HCT116 (cell line): ENCODE results near the gene TMEM101. TPM values are rescaled to one million over a fixed set of nuclear protein-coding genes. Genes with fewer than 3 reads are reported as not detected.

Experiments used
- ATAC-seq: fragments of 200-7000 bp; cut with Tn5 transposase; 2 replicates; pipeline ENCODE4 v1.9.1; 2020; ENCODE audit warnings: mild to moderate bottlenecking, moderate library complexity
- BruUV-seq: library from RNA; stranded (reverse); fragments of 400-500 nt; replicated peaks from 2 replicates; lab custom pipeline; 2021; lab: Mats Ljungman, UMichigan
- CTCF ChIA-PET: fragments of 300-600 bp; sonication (Branson Sonifier 250); formaldehyde crosslinking; loops from one replicate; lab custom pipeline; 2021; ENCODE audit warnings: antibody characterized with exemption; lab: Charles Lee
- POLR2A ChIA-PET: fragments of 300-600, 350-600 bp; sonication (Branson Sonifier 250); formaldehyde crosslinking; loops from one replicate; lab custom pipeline; 2021; ENCODE audit warnings: antibody characterized with exemption; lab: Charles Lee
- RAD21 ChIA-PET, 2 experiments: fragments of 300-600 bp; sonication (Branson Sonifier 250); formaldehyde crosslinking; loops; one replicate each; lab custom pipeline; 2023; ENCODE audit warnings: low total read pairs in 2 of 2; ENCODE audit not compliant: uncharacterized antibody in 2 of 2, unreplicated experiment in 2 of 2, low non-redundant PET in 1 of 2; lab: Charles Lee
- DNase-seq: peaks from one replicate; pipeline ENCODE4 v3.0.0-alpha.2; 2010; ENCODE audit warnings: low read depth, low spot score
- H2AFZ ChIP-seq: fragments of 200-600 bp; shearing (Covaris generic), sonication (generic); 2 replicates; pipeline ENCODE4 v1.6.1; 2017; ENCODE audit warnings: low read depth, mixed run types, mixed read lengths, antibody characterized with exemption, low read length; ENCODE audit not compliant: poor library complexity, severe bottlenecking
- H3K27ac ChIP-seq: 2 replicates; pipeline ENCODE4 v1.5.1; 2012; ENCODE audit warnings: low read depth, low read length
- H3K27me3 ChIP-seq: fragments of 200-600 bp; sonication (generic); 2 replicates; pipeline ENCODE4 v1.6.1; 2016; ENCODE audit warnings: mixed run types, low read length, mixed read lengths; ENCODE audit not compliant: insufficient read depth
- H3K36me3 ChIP-seq, 2 experiments: fragments of 200-500 bp in 1 of 2; fragments of 200-600 bp in 1 of 2; sonication (Bioruptor generic) in 1 of 2; sonication (generic) in 1 of 2; 2 replicates each; pipeline versions ENCODE4 v1.5.1 to v1.6.1; 2014 to 2016; ENCODE audit warnings: low read length in 2 of 2, inconsistent platforms in 1 of 2, mixed read lengths in 1 of 2, mixed run types in 1 of 2; ENCODE audit not compliant: insufficient read depth in 2 of 2, control insufficient read depth in 1 of 2
- H3K4me1 ChIP-seq, 2 experiments: fragments of 200-600 bp in 1 of 2; sonication (generic) in 1 of 2; 2 replicates each; pipeline versions ENCODE4 v1.5.1 to v1.6.1; 2012 to 2017; ENCODE audit warnings: low read length in 2 of 2, inconsistent platforms in 1 of 2, mild to moderate bottlenecking in 1 of 2, mixed read lengths in 1 of 2, mixed run types in 1 of 2, moderate library complexity in 1 of 2; ENCODE audit not compliant: insufficient read depth in 2 of 2, control insufficient read depth in 1 of 2
- H3K4me2 ChIP-seq: fragments of 200-600 bp; sonication (generic); 2 replicates; pipeline ENCODE4 v1.6.1; 2017; ENCODE audit warnings: mixed run types, low read length, mixed read lengths
- H3K4me3 ChIP-seq, 2 experiments: fragments of 200-600 bp in 1 of 2; sonication (generic) in 1 of 2; replicated peaks in 1 of 2; 2 replicates each; pipeline ENCODE4 v1.5.1; 2011 to 2016; ENCODE audit warnings: low read length in 2 of 2, control low read depth in 1 of 2, low read depth in 1 of 2, mild to moderate bottlenecking in 1 of 2, mixed read lengths in 1 of 2, mixed run types in 1 of 2
- H3K79me2 ChIP-seq: fragments of 200-600 bp; sonication (generic); 2 replicates; pipeline ENCODE4 v1.6.1; 2017; ENCODE audit warnings: mild to moderate bottlenecking, mixed run types, low read length, moderate library complexity, mixed read lengths; ENCODE audit not compliant: insufficient read depth
- H3K9ac ChIP-seq: fragments of 200-600 bp; sonication (generic); 2 replicates; pipeline ENCODE4 v1.6.1; 2016; ENCODE audit warnings: low read length, mixed read lengths
- H3K9me2 ChIP-seq: fragments of 200-600 bp; sonication (generic), shearing (Covaris generic); 2 replicates; pipeline ENCODE4 v1.6.1; 2017; ENCODE audit warnings: mixed run types, mild to moderate bottlenecking, moderate library complexity; ENCODE audit not compliant: insufficient read depth
- H3K9me3 ChIP-seq, 2 experiments: fragments of 200-500 bp in 1 of 2; fragments of 200-600 bp in 1 of 2; sonication (Bioruptor generic) in 1 of 2; sonication (generic) in 1 of 2; 2 replicates each; pipeline ENCODE4 v1.6.1; 2014 to 2017; ENCODE audit warnings: low read length in 2 of 2, mixed read lengths in 2 of 2, inconsistent platforms in 1 of 2, low read depth in 1 of 2, mild to moderate bottlenecking in 1 of 2, mixed run types in 1 of 2, moderate library complexity in 1 of 2; ENCODE audit not compliant: control insufficient read depth in 1 of 2, insufficient read depth in 1 of 2
- H4K20me1 ChIP-seq: fragments of 200-600 bp; sonication (generic), shearing (Covaris generic); 2 replicates; pipeline ENCODE4 v1.6.1; 2017; ENCODE audit warnings: mixed run types, mild to moderate bottlenecking, moderate library complexity; ENCODE audit not compliant: insufficient read depth
- ATF3 ChIP-seq: IDR thresholded peaks from 2 replicates; pipeline ENCODE4 v1.6.1; 2012
- CBX3 ChIP-seq: IDR thresholded peaks from 2 replicates; pipeline ENCODE4 v1.6.1; 2012; ENCODE audit warnings: low read depth
- CEBPB ChIP-seq: IDR thresholded peaks from 2 replicates; pipeline ENCODE4 v1.6.1; 2012; ENCODE audit warnings: low read depth
- CTCF ChIP-seq, 3 experiments: fragments of 200-600 bp in 1 of 3; sonication (generic) in 1 of 3; IDR thresholded peaks in 2 of 3; conservative IDR thresholded peaks in 1 of 3; 2 replicates each; pipeline ENCODE4 v1.5.1; 2012 to 2017; ENCODE audit warnings: low read depth in 2 of 3, low read length in 2 of 3, antibody characterized with exemption in 1 of 3, borderline replicate concordance in 1 of 3, control low read depth in 1 of 3, mild to moderate bottlenecking in 1 of 3, mixed read lengths in 1 of 3, mixed run types in 1 of 3, moderate library complexity in 1 of 3; ENCODE audit not compliant: insufficient read depth in 1 of 3
- EGR1 ChIP-seq: IDR thresholded peaks from 2 replicates; pipeline ENCODE4 v1.6.1; 2012; ENCODE audit warnings: low read depth
- EZH2 ChIP-seq: fragments of 200-600 bp; sonication (generic); IDR thresholded peaks from 2 replicates; pipeline ENCODE4 v1.6.1; 2017; ENCODE audit warnings: antibody characterized with exemption, mixed run types
- EZH2phosphoT487 ChIP-seq: fragments of 200-600 bp; IDR thresholded peaks from 2 replicates; pipeline ENCODE4 v1.6.1; 2018; ENCODE audit warnings: antibody characterized with exemption, borderline replicate concordance
- FOSL1 ChIP-seq: IDR thresholded peaks from 2 replicates; pipeline ENCODE4 v1.6.1; 2012; ENCODE audit warnings: low read depth
- MAX ChIP-seq: IDR thresholded peaks from 2 replicates; pipeline ENCODE4 v1.6.1; 2012
- POLR2A ChIP-seq: IDR thresholded peaks from 2 replicates; pipeline ENCODE4 v1.7.0; 2011; ENCODE audit warnings: borderline replicate concordance; ENCODE audit not compliant: insufficient read depth, insufficient read length; ENCODE audit errors: extremely low read depth
- POLR2AphosphoS5 ChIP-seq: IDR thresholded peaks from 2 replicates; pipeline ENCODE4 v1.6.1; 2011; ENCODE audit warnings: mild to moderate bottlenecking, low read depth, low read length, moderate library complexity
- RAD21 ChIP-seq: IDR thresholded peaks from 2 replicates; pipeline ENCODE4 v1.6.1; 2012; ENCODE audit warnings: low read depth, mild to moderate bottlenecking
- REST ChIP-seq: IDR thresholded peaks from 2 replicates; pipeline ENCODE4 v1.6.1; 2012; ENCODE audit warnings: low read depth
- SIN3A ChIP-seq: IDR thresholded peaks from 2 replicates; pipeline ENCODE4 v1.6.1; 2012; ENCODE audit warnings: low read depth
- SP1 ChIP-seq: IDR thresholded peaks from 2 replicates; pipeline ENCODE4 v1.6.1; 2012; ENCODE audit warnings: low read depth
- TCF7L2 ChIP-seq: IDR thresholded peaks from 2 replicates; pipeline ENCODE4 v1.7.0; 2011; ENCODE audit warnings: borderline replicate concordance, inconsistent platforms; ENCODE audit not compliant: insufficient read depth, insufficient read length; ENCODE audit errors: extremely low read depth
- YY1 ChIP-seq: IDR thresholded peaks from 2 replicates; pipeline ENCODE4 v1.6.1; 2011; ENCODE audit warnings: low read length, low read depth, moderate library complexity, mild to moderate bottlenecking; ENCODE audit not compliant: insufficient replicate concordance; ENCODE audit errors: extremely low read depth
- ZBTB33 ChIP-seq: IDR thresholded peaks from 2 replicates; pipeline ENCODE4 v1.6.1; 2011; ENCODE audit warnings: mild to moderate bottlenecking, low read length, moderate library complexity; ENCODE audit not compliant: insufficient replicate concordance; ENCODE audit errors: extremely low read depth
- ZNF274 ChIP-seq: fragments of 200-500 bp; sonication (Bioruptor generic); IDR thresholded peaks from 2 replicates; pipeline ENCODE4 v1.6.1; 2014; ENCODE audit warnings: mild to moderate bottlenecking, low read depth, low read length, inconsistent platforms
- intact Hi-C: fragments of 100-400 bp; cut with micrococcal nuclease; formaldehyde crosslinking; loops from 2 replicates; pipeline ENCODE4 v1.10.0; 2022
- total RNA-seq: library from RNA; stranded (reverse); gene quantifications from one replicate; pipeline ENCODE4 v1.2.1, GENCODE V29; 2021; ENCODE audit not compliant: unreplicated experiment

The TMEM101 gene
- total RNA-seq, 1 experiment from 2014 or later, result 43.8 TPM

- no TSS peak for BruUV-seq
These were observed 10.1 kb upstream of the TMEM101 start for GRCh38 chr17:44024853-44025252.

More at GRCh38 chr17:44024853-44025252, 10.1 kb upstream of the TMEM101 start:
- Histone ChIP-seq H3K79me2 (no peaks in the 10 kb centered on the region), H4K20me1 (no peaks in the 10 kb centered on the region), H3K9me3 (no peaks in the 10 kb centered on the region), H3K4me2 (no peak overlapping the region), H3K27me3 (no peaks in the 10 kb centered on the region), H3K9ac (no peak overlapping the region), H3K9me2 (no peaks in the 10 kb centered on the region), H2AFZ (no peak overlapping the region), H3K4me3 (no peak overlapping the region), H3K27ac (no peak overlapping the region), H3K4me1 (no peaks in the 10 kb centered on the region), H3K36me3 (0 out of 4 replicates have a peak, but pooled peaks cover 0 to 6% of the 10 kb centered on the region in 2 experiments)
- ChIA-PET POLR2A (no interaction called here), RAD21 (no interaction called here), CTCF (no interaction called here)
- TF ChIP-seq POLR2AphosphoS5, result no peak
- no peak for TF ChIP-seq CTCF (IDR thresholded peaks at IDR 0.05 in 2 of 3, conservative IDR thresholded peaks at IDR 0.05 in 1 of 3; ENCODE audit: borderline replicate concordance in 1 of 3, insufficient read depth in 1 of 3, low read depth in 2 of 3, low read length in 2 of 3)
- no peak for TF ChIP-seq SIN3A
- TF ChIP-seq RAD21, result no peak
- TF ChIP-seq EZH2, result no peak
- no peak for TF ChIP-seq YY1
- no peak for TF ChIP-seq ZNF274
- no peak for TF ChIP-seq SP1
- TF ChIP-seq FOSL1, result no peak
- no peak for TF ChIP-seq CEBPB
- TF ChIP-seq CBX3, result no peak
- no peak for TF ChIP-seq MAX
- no peak for TF ChIP-seq TCF7L2
- TF ChIP-seq REST, result no peak
- no peak for TF ChIP-seq POLR2A
- no peak for TF ChIP-seq EZH2phosphoT487
- TF ChIP-seq ZBTB33, result no peak
- no peak for TF ChIP-seq EGR1
- no peak for TF ChIP-seq ATF3
- ATAC-seq (no peak), DNase-seq (no peak)
- intact Hi-C loops, result no loop called here
